H9 (cell line): Measurements from ENCODE around the gene DALRD3. TPM values are rescaled to one million over a fixed set of nuclear protein-coding genes. Genes with fewer than 3 reads are reported as not detected.

Source experiments
- DNase-seq: peaks from one replicate; pipeline ENCODE4 v3.0.0-alpha.2; 2017
- H2AFZ ChIP-seq: one replicate; pipeline ENCODE4 v1.6.1; 2013; ENCODE audit warnings: mild to moderate bottlenecking, low read length, control low read depth, moderate library complexity
- H2AK5ac ChIP-seq: 2 replicates; pipeline ENCODE4 v1.6.1; 2013; ENCODE audit warnings: low read length, control low read depth, mixed read lengths; ENCODE audit not compliant: insufficient read length
- H2BK120ac ChIP-seq: one replicate; pipeline ENCODE4 v1.6.1; 2013; ENCODE audit warnings: low read depth, mild to moderate bottlenecking, low read length, control low read depth, inconsistent platforms; ENCODE audit not compliant: poor library complexity, severe bottlenecking
- H2BK12ac ChIP-seq: 2 replicates; pipeline ENCODE4 v1.6.1; 2013; ENCODE audit warnings: low read length, control low read depth, mixed read lengths, low read depth; ENCODE audit not compliant: insufficient read length
- H2BK15ac ChIP-seq: 2 replicates; pipeline ENCODE4 v1.6.1; 2013; ENCODE audit warnings: low read depth, low read length, control low read depth
- H2BK20ac ChIP-seq: one replicate; pipeline ENCODE4 v1.6.1; 2013; ENCODE audit warnings: low read depth, mild to moderate bottlenecking, low read length, control low read depth, inconsistent platforms; ENCODE audit not compliant: poor library complexity, severe bottlenecking
- H2BK5ac ChIP-seq: 2 replicates; pipeline ENCODE4 v1.6.1; 2013; ENCODE audit warnings: low read length, control low read depth, mixed read lengths; ENCODE audit not compliant: insufficient read length
- H3K14ac ChIP-seq: 2 replicates; pipeline ENCODE4 v1.6.1; 2013; ENCODE audit warnings: low read length, control low read depth; ENCODE audit not compliant: insufficient read depth
- H3K18ac ChIP-seq: 2 replicates; pipeline ENCODE4 v1.6.1; 2013; ENCODE audit warnings: low read depth, mild to moderate bottlenecking, mixed read lengths, low read length, control low read depth; ENCODE audit not compliant: insufficient read length
- H3K23ac ChIP-seq: 2 replicates; pipeline ENCODE4 v1.6.1; 2013; ENCODE audit warnings: low read length, control low read depth, mixed read lengths, low read depth; ENCODE audit not compliant: insufficient read length
- H3K23me2 ChIP-seq: 2 replicates; pipeline ENCODE4 v1.6.1; 2013; ENCODE audit warnings: low read depth, mild to moderate bottlenecking, mixed read lengths, low read length, control low read depth; ENCODE audit not compliant: insufficient read length, poor library complexity, severe bottlenecking
- H3K27ac ChIP-seq: 2 replicates; pipeline ENCODE4 v1.5.1; 2013; ENCODE audit warnings: low read length, control low read depth, mixed read lengths, low read depth; ENCODE audit not compliant: insufficient read length
- H3K27me3 ChIP-seq: 2 replicates; pipeline ENCODE4 v1.6.1; 2013; ENCODE audit warnings: low read length, control low read depth, inconsistent platforms; ENCODE audit not compliant: insufficient read depth
- H3K4ac ChIP-seq: 2 replicates; pipeline ENCODE4 v1.6.1; 2013; ENCODE audit warnings: low read depth, mild to moderate bottlenecking, control low read depth, inconsistent platforms, low read length, moderate library complexity
- H3K4me1 ChIP-seq: 2 replicates; pipeline ENCODE4 v1.6.1; 2013; ENCODE audit warnings: low read length, control low read depth, inconsistent platforms; ENCODE audit not compliant: insufficient read depth
- H3K4me2 ChIP-seq: 2 replicates; pipeline ENCODE4 v1.6.1; 2013; ENCODE audit warnings: low read length, control low read depth, mixed read lengths; ENCODE audit not compliant: insufficient read length, insufficient read depth
- H3K56ac ChIP-seq: 2 replicates; pipeline ENCODE4 v1.6.1; 2013; ENCODE audit warnings: low read depth, mild to moderate bottlenecking, mixed read lengths, low read length, control low read depth; ENCODE audit not compliant: insufficient read length
- H3K79me1 ChIP-seq: 2 replicates; pipeline ENCODE4 v1.6.1; 2013; ENCODE audit warnings: low read depth, mild to moderate bottlenecking, moderate library complexity, low read length, control low read depth, inconsistent platforms; ENCODE audit not compliant: insufficient read depth, poor library complexity, severe bottlenecking
- H3K79me2 ChIP-seq: 2 replicates; pipeline ENCODE4 v1.6.1; 2013; ENCODE audit warnings: low read length, control low read depth, inconsistent platforms; ENCODE audit not compliant: insufficient read depth
- H3K9ac ChIP-seq: 2 replicates; pipeline ENCODE4 v1.6.1; 2013; ENCODE audit warnings: low read length, control low read depth, mixed read lengths; ENCODE audit not compliant: insufficient read length; ENCODE audit errors: extremely low read depth
- H3K9me3 ChIP-seq: one replicate; pipeline ENCODE4 v1.6.1; 2013; ENCODE audit warnings: low read depth, low read length, inconsistent platforms; ENCODE audit not compliant: control insufficient read depth
- H3T11ph ChIP-seq: one replicate; pipeline ENCODE4 v1.6.1; 2013; ENCODE audit warnings: mild to moderate bottlenecking, low read length, control low read depth, inconsistent platforms
- H4K20me1 ChIP-seq: one replicate; pipeline ENCODE4 v1.6.1; 2013; ENCODE audit not compliant: control insufficient read depth, insufficient read length, insufficient read depth
- H4K5ac ChIP-seq: 2 replicates; pipeline ENCODE4 v1.6.1; 2013; ENCODE audit warnings: low read depth, mild to moderate bottlenecking, mixed read lengths, low read length, control low read depth; ENCODE audit not compliant: insufficient read length
- H4K8ac ChIP-seq: replicated peaks from 2 replicates; pipeline ENCODE4 v1.6.1; 2013; ENCODE audit warnings: low read length, control low read depth, mixed read lengths, low read depth; ENCODE audit not compliant: insufficient read length
- H4K91ac ChIP-seq: 2 replicates; pipeline ENCODE4 v1.6.1; 2013; ENCODE audit warnings: low read depth, mild to moderate bottlenecking, moderate library complexity, mixed read lengths, low read length, control low read depth; ENCODE audit not compliant: insufficient read length
- H3K27ac Mint-ChIP-seq, 3 experiments: 2 replicates in 2 of 3; 3 replicates in 1 of 3; pipeline ENCODE4 v1.8.0; 2020 to 2021; ENCODE audit warnings: mixed read lengths in 3 of 3, mild to moderate bottlenecking in 1 of 3, moderate library complexity in 1 of 3
- H3K27me3 Mint-ChIP-seq: 2 replicates; pipeline ENCODE4 v1.8.0; 2021; ENCODE audit warnings: low read depth, mild to moderate bottlenecking, moderate library complexity, mixed read lengths
- H3K36me3 Mint-ChIP-seq, 3 experiments: 2 replicates in 2 of 3; 3 replicates in 1 of 3; pipeline ENCODE4 v1.8.0; 2020 to 2021; ENCODE audit warnings: low read depth in 3 of 3, mixed read lengths in 3 of 3; ENCODE audit not compliant: insufficient read depth in 1 of 3
- H3K4me1 Mint-ChIP-seq, 2 experiments: 2 replicates each; pipeline ENCODE4 v1.8.0; 2020; ENCODE audit warnings: mixed read lengths in 2 of 2
- H3K4me3 Mint-ChIP-seq, 2 experiments: 2 replicates in 1 of 2; 3 replicates in 1 of 2; pipeline ENCODE4 v1.8.0; 2020 to 2021; ENCODE audit warnings: mild to moderate bottlenecking in 2 of 2, mixed read lengths in 2 of 2, moderate library complexity in 1 of 2
- H3K9me3 Mint-ChIP-seq, 2 experiments: 2 replicates in 1 of 2; 3 replicates in 1 of 2; pipeline ENCODE4 v1.8.0; 2020; ENCODE audit warnings: mild to moderate bottlenecking in 2 of 2, mixed read lengths in 2 of 2, moderate library complexity in 1 of 2
- WGBS: extraction: QIAGEN DNeasy Blood & Tissue Kit; methylation state at CpG from one replicate; pipeline ENCODE4 v1.1.7; 2013; ENCODE audit warnings: missing lambda C conversion rate, low lambda C conversion rate, mixed read lengths; ENCODE audit not compliant: insufficient read length; ENCODE audit errors: extremely low coverage; 5-methylcytosine and 5-hydroxymethylcytosine counted together
- total RNA-seq: library from RNA; stranded (reverse); gene quantifications from 2 replicates; pipeline ENCODE4 v1.2.1, GENCODE V29; 2021
- TF ChIP-seq, protein P1 (sequence below): fragments of 200-600 bp; sonication (generic); conservative IDR thresholded peaks from 3 replicates; pipeline ENCODE4 v1.8.0; 2021; ENCODE audit warnings: antibody characterized with exemption, mild to moderate bottlenecking

DALRD3 gene
- total RNA-seq, 1 experiment from 2014 or later: 32.3 TPM

DNA sequence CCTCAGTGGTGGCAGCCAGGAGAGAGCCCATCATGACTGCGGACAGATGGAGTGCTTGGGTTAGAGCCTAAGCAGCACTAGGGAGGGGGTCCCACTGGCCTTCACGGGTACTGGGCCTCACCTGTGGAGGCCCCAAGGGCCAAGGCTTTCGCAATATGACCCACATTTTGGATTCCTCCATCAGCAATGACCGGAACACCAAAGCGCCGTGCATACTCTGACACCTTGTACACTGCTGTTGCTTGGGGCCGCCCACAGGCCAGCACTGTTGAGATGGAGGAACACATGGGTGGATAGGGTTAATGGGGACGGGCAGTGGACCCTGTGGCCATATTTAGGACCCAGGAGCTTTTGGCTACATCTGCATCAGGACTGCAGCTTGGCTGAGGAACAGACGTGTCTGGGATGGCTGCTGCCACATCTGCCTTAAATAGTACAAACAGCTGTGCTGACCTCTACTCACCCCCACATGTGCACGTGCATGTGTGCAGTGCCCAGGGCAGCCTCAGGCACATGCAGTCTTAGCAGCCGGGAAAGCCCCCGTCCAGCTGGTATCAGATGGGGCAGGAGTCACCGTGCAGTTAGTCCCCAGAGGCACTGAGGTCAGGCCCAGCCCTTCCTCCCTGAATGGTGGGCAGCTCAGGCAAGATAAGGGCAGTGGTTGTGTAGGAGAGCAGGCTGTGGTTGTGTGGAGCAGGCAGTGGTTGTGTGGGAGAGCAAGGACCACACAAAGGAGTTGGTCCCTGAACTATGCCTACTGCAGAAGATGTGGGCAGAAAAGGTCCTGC is 6.8 kb upstream of the DALRD3 start:
- peaks cover 7% of the 10 kb centered on the region for H4K20me1 ChIP-seq
- H2BK5ac ChIP-seq: no peak overlapping the region
- no peak overlapping the region for H2BK20ac ChIP-seq
- no peak overlapping the region for H2BK120ac ChIP-seq
- no peaks in the 10 kb centered on the region for H3K79me2 ChIP-seq
- peaks cover 22 to 33% of the 10 kb centered on the region in 2 experiments for H3K4me1 Mint-ChIP-seq
- H2BK15ac ChIP-seq: no peak overlapping the region
- H3K27ac ChIP-seq: no peak overlapping the region
- no peak overlapping the region for H4K8ac ChIP-seq
- H2AK5ac ChIP-seq: no peak overlapping the region
- no peaks in the 10 kb centered on the region for H3K9me3 Mint-ChIP-seq
- peaks cover 56 to 72% (median 62%) of the 10 kb centered on the region in 3 experiments for H3K36me3 Mint-ChIP-seq
- H3K4me1 ChIP-seq: no peaks in the 10 kb centered on the region
- no peak overlapping the region for H3K4me3 Mint-ChIP-seq
- no peak overlapping the region for H3K56ac ChIP-seq
- H3K27ac Mint-ChIP-seq: peak overlapping the region in 1 of 3 experiments; percentile 74; a peak in 2 of 7 replicates
- H3K27me3 Mint-ChIP-seq: no peaks in the 10 kb centered on the region; the same call in none of the 2 replicates
- H3T11ph ChIP-seq: no peak overlapping the region
- no peak overlapping the region for H4K91ac ChIP-seq
- no peak overlapping the region for H3K9ac ChIP-seq
- TF ChIP-seq, protein P1, sequence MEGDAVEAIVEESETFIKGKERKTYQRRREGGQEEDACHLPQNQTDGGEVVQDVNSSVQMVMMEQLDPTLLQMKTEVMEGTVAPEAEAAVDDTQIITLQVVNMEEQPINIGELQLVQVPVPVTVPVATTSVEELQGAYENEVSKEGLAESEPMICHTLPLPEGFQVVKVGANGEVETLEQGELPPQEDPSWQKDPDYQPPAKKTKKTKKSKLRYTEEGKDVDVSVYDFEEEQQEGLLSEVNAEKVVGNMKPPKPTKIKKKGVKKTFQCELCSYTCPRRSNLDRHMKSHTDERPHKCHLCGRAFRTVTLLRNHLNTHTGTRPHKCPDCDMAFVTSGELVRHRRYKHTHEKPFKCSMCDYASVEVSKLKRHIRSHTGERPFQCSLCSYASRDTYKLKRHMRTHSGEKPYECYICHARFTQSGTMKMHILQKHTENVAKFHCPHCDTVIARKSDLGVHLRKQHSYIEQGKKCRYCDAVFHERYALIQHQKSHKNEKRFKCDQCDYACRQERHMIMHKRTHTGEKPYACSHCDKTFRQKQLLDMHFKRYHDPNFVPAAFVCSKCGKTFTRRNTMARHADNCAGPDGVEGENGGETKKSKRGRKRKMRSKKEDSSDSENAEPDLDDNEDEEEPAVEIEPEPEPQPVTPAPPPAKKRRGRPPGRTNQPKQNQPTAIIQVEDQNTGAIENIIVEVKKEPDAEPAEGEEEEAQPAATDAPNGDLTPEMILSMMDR: no peak
- no peaks in the 10 kb centered on the region for H3K27me3 ChIP-seq
- no peak overlapping the region for H3K18ac ChIP-seq
- H3K9me3 ChIP-seq: no peaks in the 10 kb centered on the region
- H3K4me2 ChIP-seq: no peak overlapping the region
- H2AFZ ChIP-seq: no peak overlapping the region
- peaks cover 17% of the 10 kb centered on the region for H3K23me2 ChIP-seq
- WGBS: no CpG with 5 or more reads among the region's 13 CpGs
- no peak overlapping the region for H2BK12ac ChIP-seq
- no peak for DNase-seq
- no peak overlapping the region for H3K4ac ChIP-seq
- no peak overlapping the region for H4K5ac ChIP-seq
- H3K14ac ChIP-seq: no peak overlapping the region
- no peak overlapping the region for H3K23ac ChIP-seq
- no peaks in the 10 kb centered on the region for H3K79me1 ChIP-seq
